Gastrocnemius medialis (tissue), 4 donors: ENCODE results near the gene ACSM5.

Source experiments
- CTCF ChIP-seq, 5 experiments: fragments of 450-650 bp in 3 of 5; fragments of 200-600 bp in 2 of 5; sonication (generic) in 2 of 5; IDR thresholded peaks in 4 of 5; conservative IDR thresholded peaks in 1 of 5; 1 replicate in 4 of 5; 2 replicates in 1 of 5; pipeline ENCODE4 v1.5.1; 2016 to 2019; ENCODE audit warnings: antibody characterized with exemption in 5 of 5, mild to moderate bottlenecking in 3 of 5, moderate library complexity in 3 of 5
- POLR2A ChIP-seq, 2 donors: fragments of 450-650 bp; IDR thresholded peaks; one replicate each; pipeline ENCODE4 v1.6.1; 2017; ENCODE audit warnings: antibody characterized with exemption in 2 of 2, mild to moderate bottlenecking in 2 of 2, moderate library complexity in 2 of 2

GRCh38 chr16:20401475-20402016 lies 7.8 kb upstream of the ACSM5 start:
- no peak for TF ChIP-seq CTCF (IDR thresholded peaks at IDR 0.05 in 4 of 5, conservative IDR thresholded peaks at IDR 0.05 in 1 of 5)
- TF ChIP-seq POLR2A (IDR thresholded peaks at IDR 0.05) = no peak
